ENCODE data around the gene VMO1.

The VMO1 gene

DNA sequence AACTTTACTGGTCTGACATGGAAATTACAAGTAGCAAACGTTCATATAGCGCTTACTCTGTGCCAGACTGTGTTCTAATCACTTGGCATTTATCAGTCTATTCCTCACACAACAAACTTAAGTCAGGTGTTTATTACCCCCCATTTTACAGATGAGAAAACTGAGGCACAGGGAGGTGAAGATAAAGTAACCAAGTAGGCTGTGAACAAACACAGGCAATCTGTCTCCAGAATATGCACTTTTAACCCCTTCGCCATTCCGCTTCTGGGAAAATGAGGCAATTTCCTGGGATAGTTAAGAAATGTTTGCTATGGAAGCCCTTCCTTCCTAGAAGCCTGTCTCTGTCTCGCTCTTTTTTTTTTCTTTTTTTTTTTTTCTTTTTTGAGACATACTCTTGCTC, 34.2 kb downstream of the VMO1 start:
- no peak for DNase-seq

DNA sequence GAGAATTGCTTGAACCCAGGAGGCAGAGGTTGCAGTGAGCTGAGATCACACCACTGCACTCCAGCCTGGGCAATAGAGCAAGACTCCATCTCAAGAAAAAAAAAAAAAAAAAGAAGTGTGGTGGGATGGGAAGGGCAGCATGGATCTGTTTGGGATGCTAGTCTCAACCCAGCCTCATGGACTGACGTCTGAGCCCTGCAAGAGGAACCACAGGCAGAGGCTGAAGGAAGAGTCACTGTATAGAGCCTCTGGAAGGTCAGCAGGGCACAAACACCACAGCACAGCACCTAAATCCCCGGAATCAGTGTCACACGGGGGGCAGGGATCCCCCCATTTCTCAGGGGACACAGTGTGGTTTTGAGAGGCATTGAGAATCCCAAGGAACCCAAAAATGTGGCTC, 35.6 kb downstream of the VMO1 start:
- no peak for DNase-seq

DNA sequence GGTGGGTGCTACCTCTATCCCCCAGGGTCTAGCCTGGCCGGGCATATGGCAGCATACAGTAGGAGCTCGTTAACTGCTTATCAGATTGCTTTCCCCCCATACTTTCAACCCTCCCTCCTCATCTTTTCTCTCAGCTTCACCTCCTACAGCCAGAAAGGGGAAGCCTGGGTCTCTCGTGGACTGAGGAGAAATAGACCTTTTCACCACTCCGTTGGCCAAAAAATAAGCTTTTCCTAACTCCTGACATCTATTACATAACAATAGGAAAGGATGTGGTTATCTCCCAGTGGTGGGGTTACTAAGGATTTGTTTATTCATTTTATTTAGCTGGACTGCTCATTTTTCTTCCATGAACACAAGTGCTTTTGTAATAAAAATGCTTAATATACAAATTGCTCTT, 37.5 kb downstream of the VMO1 start:
- no peak for DNase-seq

DNA sequence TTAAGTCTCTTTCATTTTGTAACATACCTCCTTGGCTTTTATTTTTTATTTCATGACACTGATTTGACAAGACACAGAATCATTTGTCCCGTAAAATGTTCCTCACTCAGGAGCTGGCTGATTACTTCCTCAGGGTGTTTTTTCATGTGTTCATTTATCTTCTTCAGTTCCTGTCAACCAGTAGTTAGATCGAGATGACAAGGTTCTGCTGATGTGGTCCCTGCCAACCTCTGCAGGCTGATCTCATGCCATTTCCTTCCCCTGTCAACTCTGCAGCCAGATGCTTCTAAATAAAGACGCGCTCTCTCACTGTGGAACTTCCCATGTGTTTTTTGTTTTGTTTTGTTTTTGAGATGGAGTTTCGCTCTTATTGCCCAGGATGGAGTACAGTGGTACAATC, 38.3 kb downstream of the VMO1 start:
- no peak for DNase-seq

DNA sequence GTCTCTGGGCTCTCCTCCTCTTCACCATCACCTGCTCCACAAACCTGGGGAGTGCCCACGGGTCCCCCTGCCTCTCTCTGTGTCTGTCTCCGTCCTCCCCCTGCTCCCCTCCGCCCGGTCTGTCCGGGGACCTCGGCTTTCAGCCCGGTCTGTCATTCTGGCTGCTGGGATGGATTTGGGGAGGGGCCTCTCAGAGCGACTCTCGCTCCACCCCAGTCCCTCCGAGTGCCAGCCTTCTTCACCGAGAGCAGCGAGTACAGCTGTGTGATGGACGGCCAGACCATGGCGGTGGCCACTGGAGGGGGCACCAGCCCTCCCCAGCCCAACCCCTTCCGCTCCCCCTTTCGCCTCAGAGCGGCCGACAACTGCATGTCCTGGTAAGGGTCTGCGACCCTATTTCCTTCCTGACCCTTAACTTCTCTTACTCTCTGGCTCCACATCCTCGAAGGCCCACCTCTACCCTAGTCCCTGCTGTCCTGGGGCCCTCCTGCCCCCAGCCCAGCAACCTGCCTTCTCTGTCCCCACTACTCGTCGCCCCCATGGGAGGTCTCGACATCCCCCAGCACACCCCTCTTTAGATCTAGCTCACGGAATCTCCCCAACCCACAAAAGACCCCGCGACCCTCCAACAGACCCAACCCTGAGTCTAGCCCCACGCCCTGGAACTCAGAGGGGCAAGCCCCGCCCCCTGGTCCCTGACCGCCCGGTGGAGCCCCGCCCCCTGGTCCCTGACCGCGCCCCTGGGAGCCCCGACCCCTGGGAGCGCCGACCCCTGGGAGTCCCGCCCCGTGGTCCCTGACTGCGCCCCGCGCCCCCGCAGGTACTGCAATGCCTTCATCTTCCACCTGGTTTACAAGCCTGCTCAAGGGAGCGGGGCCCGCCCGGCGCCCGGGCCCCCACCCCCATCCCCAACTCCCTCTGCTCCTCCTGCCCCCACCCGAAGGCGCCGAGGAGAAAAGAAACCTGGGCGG, 40.9 kb downstream of the VMO1 start:
- no peak for DNase-seq

DNA sequence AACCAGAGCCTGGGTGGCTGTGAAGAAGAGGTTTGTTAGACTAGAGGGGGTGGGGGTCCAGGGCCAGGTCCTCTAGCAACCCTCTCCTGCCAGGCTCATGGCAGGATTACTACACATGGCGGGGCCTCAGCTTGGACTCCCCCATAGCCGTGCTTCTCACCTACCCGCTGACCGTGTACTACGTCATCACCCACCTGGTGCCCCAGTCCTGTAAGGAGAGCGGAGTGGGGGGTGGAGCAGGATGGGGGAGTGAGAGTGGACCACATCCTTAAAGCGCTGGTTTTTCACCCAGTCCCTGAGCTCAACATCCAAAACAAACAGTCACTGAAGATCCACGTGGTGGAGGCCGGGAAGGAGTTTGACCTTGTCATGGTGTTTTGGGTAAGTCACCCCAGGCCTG, 42.3 kb downstream of the VMO1 start:
- DNase-seq = no peak

DNA sequence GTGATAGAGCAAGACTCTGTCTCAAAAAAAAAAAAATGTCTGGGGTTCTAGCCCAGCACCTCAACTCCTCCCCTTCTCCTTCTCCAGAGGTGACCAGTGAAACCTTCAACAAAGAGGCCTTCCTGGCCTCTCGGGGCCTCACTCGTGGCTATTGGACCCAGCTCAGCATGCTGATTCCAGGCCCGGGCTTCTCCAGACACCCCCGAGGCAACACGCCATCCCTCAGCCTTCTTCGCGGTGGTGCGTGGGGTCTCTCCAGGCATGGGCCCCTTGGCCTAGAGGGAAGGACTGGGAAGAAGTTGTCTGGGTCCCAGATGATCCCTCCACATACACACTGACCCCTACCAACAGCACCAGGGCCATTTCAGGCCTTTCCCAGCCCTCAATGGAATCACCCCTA, 42.9 kb downstream of the VMO1 start:
- DNase-seq = no peak

DNA sequence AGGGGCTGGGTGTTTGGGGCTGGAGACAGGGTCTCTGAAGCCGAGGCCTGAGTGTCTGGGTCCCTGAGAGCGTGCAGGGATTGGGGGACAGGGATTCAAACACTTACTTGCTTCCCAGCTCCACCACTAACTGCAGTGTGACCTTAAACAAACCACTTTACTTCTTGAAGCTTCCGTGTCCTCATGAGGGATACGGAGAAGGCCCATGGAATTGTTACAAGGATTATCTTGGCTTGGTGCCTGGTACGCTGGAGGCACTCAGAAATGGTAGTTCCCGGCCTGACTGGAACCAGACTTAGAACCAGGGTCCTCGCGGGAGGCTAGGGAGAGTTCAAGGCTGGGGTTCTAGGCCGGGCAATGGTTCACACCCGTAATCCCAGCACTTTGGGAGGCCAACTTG, 43.5 kb downstream of the VMO1 start:
- DNase-seq = no peak

DNA sequence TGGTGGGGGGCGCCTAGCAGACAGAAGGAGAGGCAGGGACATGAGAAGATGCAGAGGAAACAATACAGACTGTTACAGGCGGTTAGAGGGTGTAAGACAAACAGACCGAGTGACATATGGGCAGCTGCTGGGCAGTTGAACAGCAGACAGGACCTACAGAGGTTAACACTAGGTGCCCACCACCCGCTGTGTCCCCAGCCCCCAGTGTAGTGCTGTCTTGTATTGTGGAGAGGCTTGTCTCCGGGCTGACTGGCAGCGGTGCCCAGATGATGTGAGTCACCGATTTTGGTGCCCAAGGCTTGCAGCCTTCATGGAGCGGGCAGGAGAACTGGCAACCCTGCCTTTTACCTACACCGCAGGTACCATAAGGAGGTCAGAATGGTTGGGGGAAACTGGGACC, 44.0 kb downstream of the VMO1 start:
- DNase-seq = no peak

DNA sequence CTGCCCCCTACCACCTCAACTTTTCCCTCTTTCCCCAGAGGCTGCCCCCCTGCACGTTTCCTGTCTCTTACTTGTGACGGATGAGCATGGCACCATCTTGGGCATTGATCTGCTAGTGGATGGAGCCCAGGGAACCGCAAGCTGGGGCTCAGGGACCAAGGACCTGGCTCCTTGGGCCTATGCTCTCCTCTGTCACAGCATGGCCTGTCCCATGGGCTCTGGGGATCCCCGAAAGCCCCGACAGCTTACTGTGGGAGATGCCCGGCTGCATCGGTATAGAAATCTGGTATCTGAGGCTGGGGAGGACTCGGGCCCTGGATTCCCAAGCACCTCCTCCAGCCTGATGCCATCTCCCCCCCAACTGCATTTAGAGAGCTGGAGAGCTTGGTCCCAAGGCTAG, 44.6 kb downstream of the VMO1 start:
- no peak for DNase-seq

DNA sequence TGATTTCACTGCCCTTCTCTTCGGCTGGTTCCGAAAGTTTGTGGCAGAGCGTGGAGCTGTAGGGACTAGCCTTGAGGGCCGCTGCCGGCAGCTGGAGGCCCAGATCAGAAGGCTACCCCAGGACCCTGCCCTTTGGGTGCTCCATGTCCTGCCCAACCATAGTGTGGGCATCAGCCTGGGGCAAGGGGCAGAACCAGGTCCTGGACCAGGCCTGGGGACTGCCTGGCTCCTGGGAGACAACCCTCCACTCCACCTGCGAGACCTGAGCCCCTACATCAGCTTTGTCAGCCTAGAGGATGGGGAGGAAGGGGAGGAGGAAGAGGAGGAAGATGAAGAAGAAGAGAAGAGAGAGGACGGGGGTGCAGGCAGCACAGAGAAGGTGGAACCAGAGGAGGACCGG, 45.6 kb downstream of the VMO1 start:
- no peak for DNase-seq

DNA sequence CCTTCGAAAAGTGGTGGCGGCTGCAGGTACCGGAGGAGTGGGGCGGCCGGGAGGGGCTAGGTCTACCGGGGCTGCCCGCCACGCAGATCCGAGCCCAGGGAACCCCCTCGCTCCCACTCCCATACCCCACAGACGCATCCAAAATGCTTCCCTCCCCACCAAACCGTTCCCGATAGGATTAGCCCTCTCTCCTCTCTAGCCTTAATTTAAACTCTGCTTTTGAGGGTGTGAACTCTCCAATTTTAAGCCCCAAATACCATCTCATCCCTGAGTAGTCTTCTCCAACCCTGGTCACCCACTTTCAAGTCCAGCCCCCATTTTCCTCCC, 46.2 kb downstream of the VMO1 start:
- DNase-seq = no peak

DNA sequence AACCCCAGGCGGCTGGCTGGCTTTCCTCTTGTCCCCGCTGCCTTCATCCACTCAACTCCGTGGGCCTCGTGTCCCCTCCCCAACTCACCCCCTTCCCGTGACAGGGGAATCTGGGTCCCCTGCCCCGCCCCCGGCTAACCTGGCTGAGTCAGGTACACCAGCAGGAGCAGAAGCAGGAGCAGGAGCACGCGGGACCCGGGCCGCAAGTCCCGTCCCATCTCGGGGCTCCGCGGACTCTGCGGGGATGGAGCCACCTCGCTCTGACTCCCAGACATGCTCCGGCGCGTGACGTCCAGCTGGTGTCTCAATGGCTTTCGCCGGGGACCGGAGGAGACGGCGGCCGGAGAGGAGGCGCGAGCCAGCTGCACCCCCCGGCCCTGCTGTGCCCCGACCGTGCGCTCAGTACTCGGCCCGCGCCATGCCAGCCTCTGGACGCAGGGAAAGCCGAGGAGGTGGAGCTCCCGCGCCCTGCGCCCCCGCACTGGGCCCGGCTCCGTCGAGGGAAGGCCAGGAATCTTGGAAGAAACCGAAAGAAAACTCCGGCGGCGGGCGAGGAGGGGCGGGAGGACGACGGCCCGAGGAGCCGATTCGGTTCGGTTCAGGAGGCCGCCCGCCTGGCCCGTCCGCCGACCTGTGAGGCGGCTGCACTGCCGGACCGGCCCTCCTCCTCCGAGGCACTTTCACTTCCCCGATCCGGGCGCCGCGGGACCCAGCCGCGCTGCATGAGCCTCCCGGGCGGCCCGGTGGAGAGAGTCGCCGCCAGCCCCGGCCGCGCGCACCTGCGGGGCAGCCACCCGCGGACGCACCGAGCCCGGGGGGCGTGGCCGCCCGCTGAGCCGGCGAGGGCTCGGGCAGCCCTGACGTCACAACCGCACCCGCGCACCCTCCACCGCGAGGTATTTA, 46.8 kb downstream of the VMO1 start, which contains the start of the genes CXCL16 and ZMYND15:
Gene CXCL16, minus strand, starts transcription at position 807 of the 903 bp plus-strand sequence. Its CDS starts 589 bp downstream, at position 218.
Gene ZMYND15, plus strand, starts transcription at position 712 of the 903 bp plus-strand sequence. CDS start 716 bp downstream, outside the sequence.
- DNase-seq = peak; percentile 75

DNA sequence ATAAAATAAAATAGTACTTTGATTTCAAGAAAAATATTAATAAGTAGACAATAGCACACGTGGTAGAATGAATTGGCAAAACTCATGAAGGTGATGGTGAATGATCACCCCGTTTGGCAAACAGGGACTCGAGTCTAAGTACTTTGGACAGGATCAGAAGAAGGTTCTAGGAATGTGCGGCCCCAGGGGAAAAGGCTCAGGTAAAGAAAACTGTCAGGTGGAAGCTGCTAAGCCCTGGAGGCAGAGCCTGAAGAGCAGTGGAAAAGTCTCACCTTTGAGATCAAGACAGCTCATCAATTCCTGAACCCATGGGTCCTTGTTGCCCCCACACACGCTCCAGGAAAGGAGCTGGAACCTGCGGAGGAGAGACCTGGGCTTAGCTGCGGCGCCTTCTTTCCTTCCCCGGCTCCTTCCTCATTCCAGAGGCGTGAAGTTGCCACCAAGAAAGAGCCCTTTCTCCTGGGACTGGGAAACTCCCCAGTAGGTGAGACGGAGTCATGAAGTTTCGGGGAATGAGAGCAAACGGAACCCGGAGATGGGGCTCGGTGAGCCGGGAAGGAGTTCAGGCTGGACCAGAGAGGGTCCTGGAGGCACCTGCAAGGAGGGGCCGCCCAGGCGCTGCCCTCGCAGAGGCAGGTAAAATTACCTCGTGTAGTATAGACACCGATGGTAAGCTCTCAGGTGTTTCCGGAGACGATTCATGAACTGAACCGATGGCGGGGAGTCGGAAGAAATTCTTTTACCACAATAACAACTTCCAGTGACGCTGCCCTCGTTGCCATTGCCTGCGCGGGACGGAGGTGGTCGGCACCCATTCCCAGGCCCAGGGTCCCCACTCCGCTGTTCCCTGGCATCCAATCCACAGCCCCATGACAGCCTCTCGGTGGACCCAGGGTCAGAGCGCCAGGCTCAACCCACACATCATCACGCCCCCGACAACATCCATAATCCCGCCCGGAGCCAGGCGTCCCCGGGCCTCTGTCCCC, 47.7 kb downstream of the VMO1 start:
- peak; percentile 43 for DNase-seq

DNA sequence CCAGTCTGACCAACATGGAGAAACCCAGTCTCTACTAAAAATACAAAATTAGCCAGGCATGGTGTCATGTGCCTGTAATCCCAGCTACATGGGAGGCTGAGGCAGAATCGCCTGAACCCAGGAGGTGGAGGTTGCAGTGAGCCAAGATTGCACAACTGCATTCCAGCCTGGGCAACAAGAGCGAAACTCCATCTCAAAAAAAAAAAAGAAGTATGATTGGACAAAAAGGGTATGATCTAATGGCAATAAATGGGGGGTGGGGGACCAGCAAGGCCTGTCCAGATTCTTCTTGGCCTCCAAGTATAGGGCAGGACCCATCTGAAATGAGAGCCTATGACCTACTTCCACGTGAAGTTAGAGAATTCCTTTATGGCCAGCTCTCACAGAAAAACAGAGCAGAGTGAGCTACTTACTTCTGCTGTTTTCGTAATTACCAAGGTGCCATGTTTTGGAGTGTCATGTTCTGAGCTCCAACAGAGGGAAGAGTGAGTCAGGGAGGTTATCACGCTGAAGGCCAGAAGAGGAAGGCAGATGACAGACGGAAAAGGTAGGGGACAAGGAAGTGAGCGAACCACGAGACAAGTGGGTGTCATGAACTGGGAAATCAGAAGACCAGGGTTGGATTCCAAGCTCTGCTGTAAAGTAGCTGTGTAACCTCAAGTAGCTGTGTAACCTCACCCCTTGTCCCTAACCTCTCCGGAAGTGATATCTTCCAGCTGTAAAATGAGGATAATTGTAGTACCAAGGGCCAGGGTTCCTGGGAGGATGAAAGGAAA, 50.1 kb downstream of the VMO1 start:
- no peak for DNase-seq
